ENCODE results near the gene ZNF337.

DNA sequence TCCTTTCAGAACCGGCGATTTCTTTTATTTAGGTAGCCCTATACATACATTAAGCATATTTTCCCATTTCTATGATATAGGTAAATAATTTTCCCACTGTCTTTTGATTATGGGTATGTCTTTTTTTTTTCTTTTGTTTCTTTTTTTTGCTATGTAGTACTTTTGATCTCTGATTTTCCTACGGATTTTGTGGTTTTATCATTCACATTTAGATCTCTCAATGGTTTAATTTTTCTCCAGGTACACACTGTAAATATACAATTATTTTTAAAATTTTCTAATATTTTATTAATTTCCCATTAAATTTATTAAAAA, 436 bp upstream of the ZNF337 start:
- TF ChIP-seq, protein P1, sequence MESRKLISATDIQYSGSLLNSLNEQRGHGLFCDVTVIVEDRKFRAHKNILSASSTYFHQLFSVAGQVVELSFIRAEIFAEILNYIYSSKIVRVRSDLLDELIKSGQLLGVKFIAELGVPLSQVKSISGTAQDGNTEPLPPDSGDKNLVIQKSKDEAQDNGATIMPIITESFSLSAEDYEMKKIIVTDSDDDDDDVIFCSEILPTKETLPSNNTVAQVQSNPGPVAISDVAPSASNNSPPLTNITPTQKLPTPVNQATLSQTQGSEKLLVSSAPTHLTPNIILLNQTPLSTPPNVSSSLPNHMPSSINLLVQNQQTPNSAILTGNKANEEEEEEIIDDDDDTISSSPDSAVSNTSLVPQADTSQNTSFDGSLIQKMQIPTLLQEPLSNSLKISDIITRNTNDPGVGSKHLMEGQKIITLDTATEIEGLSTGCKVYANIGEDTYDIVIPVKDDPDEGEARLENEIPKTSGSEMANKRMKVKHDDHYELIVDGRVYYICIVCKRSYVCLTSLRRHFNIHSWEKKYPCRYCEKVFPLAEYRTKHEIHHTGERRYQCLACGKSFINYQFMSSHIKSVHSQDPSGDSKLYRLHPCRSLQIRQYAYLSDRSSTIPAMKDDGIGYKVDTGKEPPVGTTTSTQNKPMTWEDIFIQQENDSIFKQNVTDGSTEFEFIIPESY (IDR thresholded peaks at IDR 0.05): no peak
- no peak for TF ChIP-seq HNF4G (IDR thresholded peaks at IDR 0.05)
- TF ChIP-seq, protein P2, sequence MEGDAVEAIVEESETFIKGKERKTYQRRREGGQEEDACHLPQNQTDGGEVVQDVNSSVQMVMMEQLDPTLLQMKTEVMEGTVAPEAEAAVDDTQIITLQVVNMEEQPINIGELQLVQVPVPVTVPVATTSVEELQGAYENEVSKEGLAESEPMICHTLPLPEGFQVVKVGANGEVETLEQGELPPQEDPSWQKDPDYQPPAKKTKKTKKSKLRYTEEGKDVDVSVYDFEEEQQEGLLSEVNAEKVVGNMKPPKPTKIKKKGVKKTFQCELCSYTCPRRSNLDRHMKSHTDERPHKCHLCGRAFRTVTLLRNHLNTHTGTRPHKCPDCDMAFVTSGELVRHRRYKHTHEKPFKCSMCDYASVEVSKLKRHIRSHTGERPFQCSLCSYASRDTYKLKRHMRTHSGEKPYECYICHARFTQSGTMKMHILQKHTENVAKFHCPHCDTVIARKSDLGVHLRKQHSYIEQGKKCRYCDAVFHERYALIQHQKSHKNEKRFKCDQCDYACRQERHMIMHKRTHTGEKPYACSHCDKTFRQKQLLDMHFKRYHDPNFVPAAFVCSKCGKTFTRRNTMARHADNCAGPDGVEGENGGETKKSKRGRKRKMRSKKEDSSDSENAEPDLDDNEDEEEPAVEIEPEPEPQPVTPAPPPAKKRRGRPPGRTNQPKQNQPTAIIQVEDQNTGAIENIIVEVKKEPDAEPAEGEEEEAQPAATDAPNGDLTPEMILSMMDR (IDR thresholded peaks at IDR 0.05; ENCODE audit: low read depth, low read length, missing input control): no peak
